Endothelial cell (in vitro differentiated cells): ENCODE data around the gene ZBTB8OS. TPM values are rescaled to one million over a fixed set of nuclear protein-coding genes. Genes with fewer than 3 reads are reported as not detected.

Source experiments
- DNase-seq: peaks from one replicate; pipeline ENCODE4 v3.0.0; 2021; ENCODE audit warnings: low spot score
- H3K27ac Mint-ChIP-seq: one replicate; pipeline ENCODE4 v1.8.0; 2021; ENCODE audit warnings: mixed read lengths, inconsistent platforms; ENCODE audit not compliant: unreplicated experiment
- H3K27me3 Mint-ChIP-seq: one replicate; pipeline ENCODE4 v1.8.0; 2021; ENCODE audit warnings: mild to moderate bottlenecking, moderate library complexity, mixed read lengths, inconsistent platforms; ENCODE audit not compliant: unreplicated experiment
- H3K36me3 Mint-ChIP-seq: one replicate; pipeline ENCODE4 v1.8.0; 2021; ENCODE audit warnings: mild to moderate bottlenecking, low read depth, mixed read lengths, inconsistent platforms; ENCODE audit not compliant: unreplicated experiment
- H3K4me1 Mint-ChIP-seq: one replicate; pipeline ENCODE4 v1.8.0; 2021; ENCODE audit warnings: mild to moderate bottlenecking, mixed read lengths, inconsistent platforms; ENCODE audit not compliant: unreplicated experiment
- H3K4me3 Mint-ChIP-seq: one replicate; pipeline ENCODE4 v1.8.0; 2021; ENCODE audit warnings: mild to moderate bottlenecking, mixed read lengths, inconsistent platforms; ENCODE audit not compliant: unreplicated experiment
- H3K9me3 Mint-ChIP-seq: one replicate; pipeline ENCODE4 v1.8.0; 2021; ENCODE audit warnings: mixed read lengths, inconsistent platforms; ENCODE audit not compliant: unreplicated experiment
- total RNA-seq: library from RNA; stranded (reverse); fragmentation: NEBNext Ultra II Directional; extraction: Animal tissue kit (Norgen Biotek cat#: 25700); gene quantifications from one replicate; pipeline ENCODE4 v1.2.1, GENCODE V29; 2021; ENCODE audit not compliant: unreplicated experiment
- TF ChIP-seq, protein P1 (sequence below): fragments of 200-600 bp; sonication (generic); IDR thresholded peaks from one replicate; pipeline ENCODE4 v1.5.0; 2021; ENCODE audit warnings: antibody characterized with exemption; ENCODE audit not compliant: unreplicated experiment

Gene ZBTB8OS
- total RNA-seq, 1 donor from 2014 or later, result 30.2 TPM

- TF ChIP-seq, protein P1, sequence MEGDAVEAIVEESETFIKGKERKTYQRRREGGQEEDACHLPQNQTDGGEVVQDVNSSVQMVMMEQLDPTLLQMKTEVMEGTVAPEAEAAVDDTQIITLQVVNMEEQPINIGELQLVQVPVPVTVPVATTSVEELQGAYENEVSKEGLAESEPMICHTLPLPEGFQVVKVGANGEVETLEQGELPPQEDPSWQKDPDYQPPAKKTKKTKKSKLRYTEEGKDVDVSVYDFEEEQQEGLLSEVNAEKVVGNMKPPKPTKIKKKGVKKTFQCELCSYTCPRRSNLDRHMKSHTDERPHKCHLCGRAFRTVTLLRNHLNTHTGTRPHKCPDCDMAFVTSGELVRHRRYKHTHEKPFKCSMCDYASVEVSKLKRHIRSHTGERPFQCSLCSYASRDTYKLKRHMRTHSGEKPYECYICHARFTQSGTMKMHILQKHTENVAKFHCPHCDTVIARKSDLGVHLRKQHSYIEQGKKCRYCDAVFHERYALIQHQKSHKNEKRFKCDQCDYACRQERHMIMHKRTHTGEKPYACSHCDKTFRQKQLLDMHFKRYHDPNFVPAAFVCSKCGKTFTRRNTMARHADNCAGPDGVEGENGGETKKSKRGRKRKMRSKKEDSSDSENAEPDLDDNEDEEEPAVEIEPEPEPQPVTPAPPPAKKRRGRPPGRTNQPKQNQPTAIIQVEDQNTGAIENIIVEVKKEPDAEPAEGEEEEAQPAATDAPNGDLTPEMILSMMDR, result no peak
- no peak for DNase-seq
- Mint-ChIP-seq H3K36me3 (peaks cover 36% of the 10 kb centered on the region), H3K9me3 (no peaks in the 10 kb centered on the region), H3K27ac (no peak overlapping the region), H3K4me3 (no peak overlapping the region), H3K27me3 (peaks cover 1% of the 10 kb centered on the region), H3K4me1 (no peaks in the 10 kb centered on the region)
Measured at GRCh38 chr1:32665915-32666314, 15.6 kb upstream of the ZBTB8OS start.

GRCh38 chr1:32659581-32659980, 9.2 kb upstream of the ZBTB8OS start:
- Mint-ChIP-seq H3K27me3 (peaks cover 1% of the 10 kb centered on the region), H3K4me1 (peaks cover 11% of the 10 kb centered on the region), H3K27ac (no peak overlapping the region), H3K4me3 (no peak overlapping the region), H3K9me3 (no peaks in the 10 kb centered on the region), H3K36me3 (peaks cover 38% of the 10 kb centered on the region)
- no peak for DNase-seq
- TF ChIP-seq, protein P1, result no peak

DNA sequence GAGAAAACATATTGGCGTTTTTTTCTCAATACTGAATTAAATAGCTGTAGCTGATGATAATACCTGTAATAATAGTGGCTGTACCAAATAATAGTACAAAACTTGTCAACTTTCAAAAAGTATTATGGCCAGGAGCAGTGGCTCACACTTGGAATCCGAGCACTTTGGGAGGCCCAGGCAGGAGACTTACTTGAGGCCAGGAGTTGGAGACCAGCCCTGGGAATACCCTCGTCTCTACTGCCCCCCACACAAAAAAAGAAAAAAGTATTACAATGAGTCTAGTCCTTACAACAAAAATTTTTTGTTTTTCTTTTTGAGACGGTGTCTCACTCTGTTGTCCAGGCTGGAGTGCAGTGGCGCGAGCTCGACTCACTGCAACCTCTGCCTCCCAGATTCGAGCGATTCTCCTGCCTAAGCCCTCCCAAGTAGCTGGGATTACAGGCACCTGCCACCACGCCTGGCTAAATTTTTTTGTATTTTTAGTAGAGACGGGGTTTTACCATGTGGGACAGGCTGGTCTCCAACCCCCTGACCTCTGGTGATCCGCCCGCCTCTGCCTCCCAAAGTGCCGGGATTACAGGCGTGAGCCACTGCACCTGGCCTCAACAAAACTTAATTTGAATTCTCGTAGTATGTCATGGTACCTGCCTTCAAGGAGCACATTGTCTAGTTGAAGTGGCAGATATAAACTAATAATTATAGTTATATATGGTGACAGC, 2.1 kb upstream of the ZBTB8OS start:
- no peak for DNase-seq
- peaks cover 38% of the 10 kb centered on the region for H3K4me1 Mint-ChIP-seq
- no peaks in the 10 kb centered on the region for H3K9me3 Mint-ChIP-seq
- TF ChIP-seq, protein P1, result no peak
- H3K27me3 Mint-ChIP-seq, result peaks cover 3% of the 10 kb centered on the region
- peak overlapping the region; percentile 88 for H3K27ac Mint-ChIP-seq
- peaks cover 17% of the 10 kb centered on the region for H3K36me3 Mint-ChIP-seq
- peak overlapping the region; percentile 97 for H3K4me3 Mint-ChIP-seq

DNA sequence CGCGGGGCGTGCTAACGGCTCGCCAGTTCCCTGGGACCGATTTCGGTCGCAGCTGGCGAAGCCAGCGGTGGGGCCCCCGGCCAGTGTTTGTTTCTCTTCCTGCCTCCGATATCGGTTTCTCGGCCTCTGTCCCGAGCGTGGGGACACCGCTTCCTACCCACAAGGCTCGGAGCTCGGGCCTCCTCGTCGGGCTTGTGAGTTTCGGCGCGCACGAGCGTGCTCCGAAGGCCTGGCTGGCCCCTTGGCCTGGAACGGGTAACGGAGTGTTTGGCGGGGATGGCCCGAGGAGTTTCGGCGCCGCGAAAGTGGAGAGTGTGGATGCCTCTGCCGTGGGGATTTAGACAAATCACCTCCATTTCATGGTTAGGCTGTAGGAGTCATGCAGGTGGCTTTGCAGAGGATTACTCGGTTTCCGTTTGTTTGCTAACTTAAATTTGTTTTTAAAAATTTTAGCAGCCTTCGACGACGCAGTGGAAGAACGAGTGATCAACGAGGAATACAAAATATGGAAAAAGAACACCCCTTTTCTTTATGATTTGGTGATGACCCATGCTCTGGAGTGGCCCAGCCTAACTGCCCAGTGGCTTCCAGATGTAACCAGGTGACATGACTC, 1.2 kb upstream of the ZBTB8OS start:
- H3K36me3 Mint-ChIP-seq, result peaks cover 10% of the 10 kb centered on the region
- peaks cover 3% of the 10 kb centered on the region for H3K27me3 Mint-ChIP-seq
- peak overlapping the region; percentile 97 for H3K4me3 Mint-ChIP-seq
- peaks cover 37% of the 10 kb centered on the region for H3K4me1 Mint-ChIP-seq
- no peak for DNase-seq
- no peaks in the 10 kb centered on the region for H3K9me3 Mint-ChIP-seq
- TF ChIP-seq, protein P1, result no peak
- peak overlapping the region; percentile 88 for H3K27ac Mint-ChIP-seq
